ENCODE results near the gene TRIP6. TPM values are rescaled to one million over a fixed set of nuclear protein-coding genes. Genes with fewer than 3 reads are reported as not detected.

The TRIP6 gene
- total RNA-seq, 1 donor from 2014 or later: 78.9 TPM

- Mint-ChIP-seq H3K9me3 (no peaks in the 10 kb centered on the region), H3K4me3 (peak overlapping the region; percentile 97), H3K27ac (peak overlapping the region; percentile 98), H3K36me3 (peaks cover 12% of the 10 kb centered on the region), H3K27me3 (no peaks in the 10 kb centered on the region), H3K4me1 (ENCODE audit: unreplicated experiment) (peaks cover 9% of the 10 kb centered on the region)
- TF ChIP-seq, protein P1, sequence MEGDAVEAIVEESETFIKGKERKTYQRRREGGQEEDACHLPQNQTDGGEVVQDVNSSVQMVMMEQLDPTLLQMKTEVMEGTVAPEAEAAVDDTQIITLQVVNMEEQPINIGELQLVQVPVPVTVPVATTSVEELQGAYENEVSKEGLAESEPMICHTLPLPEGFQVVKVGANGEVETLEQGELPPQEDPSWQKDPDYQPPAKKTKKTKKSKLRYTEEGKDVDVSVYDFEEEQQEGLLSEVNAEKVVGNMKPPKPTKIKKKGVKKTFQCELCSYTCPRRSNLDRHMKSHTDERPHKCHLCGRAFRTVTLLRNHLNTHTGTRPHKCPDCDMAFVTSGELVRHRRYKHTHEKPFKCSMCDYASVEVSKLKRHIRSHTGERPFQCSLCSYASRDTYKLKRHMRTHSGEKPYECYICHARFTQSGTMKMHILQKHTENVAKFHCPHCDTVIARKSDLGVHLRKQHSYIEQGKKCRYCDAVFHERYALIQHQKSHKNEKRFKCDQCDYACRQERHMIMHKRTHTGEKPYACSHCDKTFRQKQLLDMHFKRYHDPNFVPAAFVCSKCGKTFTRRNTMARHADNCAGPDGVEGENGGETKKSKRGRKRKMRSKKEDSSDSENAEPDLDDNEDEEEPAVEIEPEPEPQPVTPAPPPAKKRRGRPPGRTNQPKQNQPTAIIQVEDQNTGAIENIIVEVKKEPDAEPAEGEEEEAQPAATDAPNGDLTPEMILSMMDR (conservative IDR thresholded peaks at IDR 0.05): no peak
- no peak for DNase-seq (ENCODE audit: extremely low spot score, unreplicated experiment)
Observed at GRCh38 chr7:100867776-100868485, 744 bp downstream of the TRIP6 start.

DNA sequence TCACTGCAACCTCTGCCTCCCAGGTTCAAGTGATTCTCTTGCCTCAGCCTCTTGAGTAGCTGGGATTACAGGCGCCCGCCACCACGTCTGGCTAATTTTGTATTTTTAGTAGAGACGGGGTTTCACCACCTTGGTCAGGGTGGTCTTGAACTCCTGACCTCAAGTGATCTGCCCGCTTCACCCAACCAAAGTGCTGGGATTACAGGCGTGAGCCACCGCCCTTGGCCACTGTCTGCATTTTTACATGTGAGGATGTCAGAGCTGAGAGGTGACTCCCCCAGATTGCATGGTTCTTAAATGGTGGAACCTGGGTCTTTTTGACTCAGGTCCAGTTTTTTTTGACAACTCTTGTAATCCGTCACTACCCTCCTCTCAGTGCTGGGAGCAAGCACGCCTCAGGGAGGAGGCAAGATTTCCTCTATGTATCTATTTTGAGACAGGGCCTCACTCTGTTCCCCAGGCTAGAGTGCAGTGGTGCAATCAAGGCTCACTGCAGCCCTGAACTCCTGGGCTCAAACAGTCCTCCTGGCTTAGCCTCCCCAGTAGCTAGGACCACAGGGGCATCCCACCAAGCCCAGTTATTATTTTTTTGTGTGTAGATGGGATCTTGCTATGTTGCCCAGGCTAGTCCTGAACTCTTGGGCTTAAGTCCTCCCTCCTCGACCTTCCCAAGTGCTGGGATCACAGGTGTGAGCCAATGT is 6.6 kb downstream of the TRIP6 start:
- no peaks in the 10 kb centered on the region for H3K9me3 Mint-ChIP-seq
- H3K27me3 Mint-ChIP-seq: no peaks in the 10 kb centered on the region
- H3K27ac Mint-ChIP-seq: peak overlapping the region; percentile 99
- H3K36me3 Mint-ChIP-seq: peaks cover 39% of the 10 kb centered on the region
- DNase-seq (ENCODE audit: extremely low spot score, unreplicated experiment): no peak
- H3K4me3 Mint-ChIP-seq: peak overlapping the region; percentile 99
- H3K4me1 Mint-ChIP-seq (ENCODE audit: unreplicated experiment): peaks cover 30% of the 10 kb centered on the region
- TF ChIP-seq, protein P1 (conservative IDR thresholded peaks at IDR 0.05): no peak

- DNase-seq (ENCODE audit: extremely low spot score, unreplicated experiment): no peak
- H3K27me3 Mint-ChIP-seq: no peaks in the 10 kb centered on the region
- peak overlapping the region; percentile 99 for H3K4me3 Mint-ChIP-seq
- TF ChIP-seq, protein P1 (conservative IDR thresholded peaks at IDR 0.05): no peak
- H3K36me3 Mint-ChIP-seq: peaks cover 41% of the 10 kb centered on the region
- H3K4me1 Mint-ChIP-seq (ENCODE audit: unreplicated experiment): peaks cover 33% of the 10 kb centered on the region
- peak overlapping the region; percentile 99 for H3K27ac Mint-ChIP-seq
- H3K9me3 Mint-ChIP-seq: no peaks in the 10 kb centered on the region
Observed at GRCh38 chr7:100874300-100874576, 7.1 kb downstream of the TRIP6 start.

- Mint-ChIP-seq H3K4me3 (peak within 1 kb of the TSS; percentile 99), H3K9me3 (no peaks in the 10 kb centered on the region), H3K27ac (peak within 1 kb of the TSS; percentile 99), H3K4me1 (ENCODE audit: unreplicated experiment) (peaks cover 35% of the 10 kb centered on the region), H3K27me3 (no peaks in the 10 kb centered on the region), H3K36me3 (peaks cover 43% of the 10 kb centered on the region)
- TF ChIP-seq, protein P1 (conservative IDR thresholded peaks at IDR 0.05): peak; percentile 69
- DNase-seq (ENCODE audit: extremely low spot score, unreplicated experiment): peak; percentile 98
Observed at GRCh38 chr7:100874577-100875355, 7.6 kb downstream of the TRIP6 start, which contains the start of gene SRRT. Gene SRRT, plus strand, starts transcription at chr7:100875103. Its CDS starts 488 bp downstream, at chr7:100875591.

- no peaks in the 10 kb centered on the region for H3K9me3 Mint-ChIP-seq
- TF ChIP-seq, protein P1 (conservative IDR thresholded peaks at IDR 0.05): no peak
- H3K4me1 Mint-ChIP-seq (ENCODE audit: unreplicated experiment): peaks cover 38% of the 10 kb centered on the region
- no peak for DNase-seq (ENCODE audit: extremely low spot score, unreplicated experiment)
- H3K27ac Mint-ChIP-seq: peak overlapping the region; percentile 99
- peak overlapping the region; percentile 99 for H3K4me3 Mint-ChIP-seq
- no peaks in the 10 kb centered on the region for H3K27me3 Mint-ChIP-seq
- H3K36me3 Mint-ChIP-seq: peaks cover 46% of the 10 kb centered on the region
Observed at GRCh38 chr7:100875356-100875751, 8.2 kb downstream of the TRIP6 start.

Data from type B pancreatic cell (in vitro differentiated cells).